Heart left ventricle (tissue), 13 donors: ENCODE results near the gene NFE2L1.
"Not testable (repeated sequence)": the region's sequence is repeated elsewhere in the genome, so short reads cannot be mapped to it uniquely, and the experiment has no call there.

ENCODE experiments used
- POLR2A ChIP-seq, 2 donors: fragments of 450-650 bp; IDR thresholded peaks; one replicate each; pipeline ENCODE4 v1.6.1; 2017; ENCODE audit warnings: antibody characterized with exemption in 2 of 2, mild to moderate bottlenecking in 2 of 2, moderate library complexity in 2 of 2
- TF ChIP-seq, protein P1 (sequence below), 12 donors: fragments of 200-600 bp; sonication (generic) in 4 of 12; IDR thresholded peaks; one replicate each; pipeline versions ENCODE4 v1.5.0 to v1.8.0; 2018 to 2022; ENCODE audit warnings: antibody characterized with exemption in 12 of 12, mild to moderate bottlenecking in 5 of 12
- donor health status: ischemic (EF 13 %, LVEDD 7.1; RV severe dilation, severe dysfunction).
- donor health status: DM: no; HTN: yes; CAD: no.
- donor health status: DM: no; HTN: no; CAD: no.
- donor health status: ischemic (EF 25% LVEDD 6.9; RV normal size, moderate dysfunction).
- donor health status: ischemic (EF 25% LVEDD 5.7; RV mildly dilated, moderate dysfunction).
- donor health status: ischemic (EF 35%, LVEDD 5.7; RV mildly dilated, moderate dysfunction).
- donor health status: nonischemic (EF 11% LVEDD 7.7; RV severe dilation, severe dysfunction).
- donor health status: DM: yes; HTN: yes; CAD: no.
- donor health status: PGD.
- donor health status: ischemic (EF 29% LVEDD 5.4; RV normal size, mild dysfunction).
- donor health status: nonischemic (EF 23%, LVEDD 6.1; RV moderate dilation, normal function).

DNA sequence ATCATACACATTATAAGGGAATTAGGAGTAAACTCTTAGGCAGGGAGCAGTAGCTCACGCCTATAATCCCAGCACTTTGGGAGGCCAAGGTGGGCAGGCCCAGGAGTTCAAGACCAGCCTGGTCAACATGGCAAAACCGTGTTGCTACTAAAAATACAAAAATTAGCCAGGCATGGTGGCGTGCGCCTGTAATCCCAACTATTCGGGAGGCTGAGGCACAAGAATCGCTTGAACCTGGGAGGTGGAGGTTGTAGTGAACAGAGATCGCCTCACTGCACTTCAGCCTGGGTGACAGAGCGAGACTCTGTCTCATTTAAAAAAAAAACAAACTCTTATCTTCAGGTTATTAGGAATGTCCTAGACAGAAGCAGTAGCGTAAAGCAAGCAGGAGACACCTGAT, 24.7 kb downstream of the NFE2L1 start:
- TF ChIP-seq, protein P1, sequence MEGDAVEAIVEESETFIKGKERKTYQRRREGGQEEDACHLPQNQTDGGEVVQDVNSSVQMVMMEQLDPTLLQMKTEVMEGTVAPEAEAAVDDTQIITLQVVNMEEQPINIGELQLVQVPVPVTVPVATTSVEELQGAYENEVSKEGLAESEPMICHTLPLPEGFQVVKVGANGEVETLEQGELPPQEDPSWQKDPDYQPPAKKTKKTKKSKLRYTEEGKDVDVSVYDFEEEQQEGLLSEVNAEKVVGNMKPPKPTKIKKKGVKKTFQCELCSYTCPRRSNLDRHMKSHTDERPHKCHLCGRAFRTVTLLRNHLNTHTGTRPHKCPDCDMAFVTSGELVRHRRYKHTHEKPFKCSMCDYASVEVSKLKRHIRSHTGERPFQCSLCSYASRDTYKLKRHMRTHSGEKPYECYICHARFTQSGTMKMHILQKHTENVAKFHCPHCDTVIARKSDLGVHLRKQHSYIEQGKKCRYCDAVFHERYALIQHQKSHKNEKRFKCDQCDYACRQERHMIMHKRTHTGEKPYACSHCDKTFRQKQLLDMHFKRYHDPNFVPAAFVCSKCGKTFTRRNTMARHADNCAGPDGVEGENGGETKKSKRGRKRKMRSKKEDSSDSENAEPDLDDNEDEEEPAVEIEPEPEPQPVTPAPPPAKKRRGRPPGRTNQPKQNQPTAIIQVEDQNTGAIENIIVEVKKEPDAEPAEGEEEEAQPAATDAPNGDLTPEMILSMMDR (IDR thresholded peaks at IDR 0.05): not testable (repeated sequence)
- TF ChIP-seq POLR2A (IDR thresholded peaks at IDR 0.05): not testable (repeated sequence)
